HG03097 (cell line): ENCODE results near the gene KDM5A.
A peak's percentile ranks its signal among the peaks of the same experiment; 100 is the strongest.
"Not testable (repeated sequence)": the region's sequence is repeated elsewhere in the genome, so short reads cannot be mapped to it uniquely, and the experiment has no call there.

Experiments used
- ATAC-seq: cut with Tn5 transposase; IDR thresholded peaks from one replicate; pipeline ENCODE4 v1.9.1; 2021; ENCODE audit not compliant: unreplicated experiment, low FRiP score

KDM5A gene

GRCh38 chr12:389142-390096 lies at the start of gene KDM5A:
KDM5A (minus strand) TSS chr12:389320; CDS start chr12:389091, 229 bp downstream.
- ATAC-seq: peak; percentile 83

GRCh38 chr12:435737-436136 lies 46.6 kb upstream of the KDM5A start:
- ATAC-seq: not testable (repeated sequence)

- no peak for ATAC-seq
Measured at GRCh38 chr12:422526-422925, 33.4 kb upstream of the KDM5A start.

- no peak for ATAC-seq
Measured at GRCh38 chr12:418432-418831, 29.3 kb upstream of the KDM5A start.

GRCh38 chr12:414859-415258 lies 25.7 kb upstream of the KDM5A start:
- ATAC-seq: no peak

GRCh38 chr12:402029-402389 lies 12.9 kb upstream of the KDM5A start:
- no peak for ATAC-seq

- ATAC-seq: peak; percentile 96
Measured at GRCh38 chr12:401235-402028, 12.3 kb upstream of the KDM5A start, which contains the start of gene CCDC77. CCDC77 (plus strand) TSS chr12:401644; CDS start chr12:409384, 7,740 bp downstream.

GRCh38 chr12:400828-401227 lies 11.7 kb upstream of the KDM5A start:
- no peak for ATAC-seq

GRCh38 chr12:388541-389141 lies 479 bp downstream of the KDM5A start:
- peak; percentile 27 for ATAC-seq

- ATAC-seq: no peak
Measured at GRCh38 chr12:388012-388411, 1.1 kb downstream of the KDM5A start.

GRCh38 chr12:386651-387050 lies 2.5 kb downstream of the KDM5A start:
- ATAC-seq: no peak

- not testable (repeated sequence) for ATAC-seq
Measured at GRCh38 chr12:370739-371485, 18.2 kb downstream of the KDM5A start.

GRCh38 chr12:367972-368371 lies 21.1 kb downstream of the KDM5A start:
- ATAC-seq: no peak

GRCh38 chr12:366820-367219 lies 22.3 kb downstream of the KDM5A start:
- no peak for ATAC-seq

GRCh38 chr12:359091-359490 lies 30.0 kb downstream of the KDM5A start:
- ATAC-seq: no peak

GRCh38 chr12:356276-356988 lies 32.7 kb downstream of the KDM5A start:
- no peak for ATAC-seq

- ATAC-seq: not testable (repeated sequence)
Measured at GRCh38 chr12:351197-351596, 37.9 kb downstream of the KDM5A start.

GRCh38 chr12:349625-350024 lies 39.5 kb downstream of the KDM5A start:
- not testable (repeated sequence) for ATAC-seq

GRCh38 chr12:343036-343435 lies 46.1 kb downstream of the KDM5A start:
- ATAC-seq: not testable (repeated sequence)

- no peak for ATAC-seq
Measured at GRCh38 chr12:337039-337438, 52.1 kb downstream of the KDM5A start.
